ENCODE data around the gene NPW. TPM values are rescaled to one million over a fixed set of nuclear protein-coding genes. Genes with fewer than 3 reads are reported as not detected.

The NPW gene
- polyA plus RNA-seq, 1 experiment = 0.26 TPM

GRCh38 chr16:2022723-2023091, 3.1 kb downstream of the NPW start:
- Histone ChIP-seq H3K36me3 (ENCODE audit: control insufficient read depth, insufficient read depth, low read length) (no peaks in the 10 kb centered on the region), H3K27me3 (ENCODE audit: control insufficient read depth, insufficient read depth, low read length) (peaks cover 6% of the 10 kb centered on the region; the same call in 1 of the 2 replicates), H3K4me3 (ENCODE audit: low read depth, low read length) (peak overlapping the region; percentile 4)
- no peak for DNase-seq (ENCODE audit: low read depth)
- TF ChIP-seq CTCF (IDR thresholded peaks at IDR 0.05; ENCODE audit: insufficient read depth, low read depth, low read length) = no peak
- CTCF ChIA-PET = interaction anchor here (0.6 to 4.2 kb wide), 37 partner anchors 9 to 1054 kb away, joined by 3 to 34 read pairs (median 4); partner anchors contain the start of gene TRAF7
- POLR2A ChIA-PET = interaction anchor here (0.5 to 0.6 kb wide), 3 partner anchors 43 to 152 kb away, joined by 3 to 22 read pairs (median 5); no protein-coding TSS in a partner anchor

GRCh38 chr16:2023092-2024031, 3.8 kb downstream of the NPW start:
- H3K27me3 ChIP-seq (ENCODE audit: control insufficient read depth, insufficient read depth, low read length) = peaks cover 6% of the 10 kb centered on the region; the same call in 1 of the 2 replicates
- peak; percentile 89 for TF ChIP-seq CTCF (IDR thresholded peaks at IDR 0.05; ENCODE audit: insufficient read depth, low read depth, low read length)
- no peak for DNase-seq (ENCODE audit: low read depth)
- POLR2A ChIA-PET = interaction anchor here (0.6 to 1.5 kb wide), 3 partner anchors 117 to 153 kb away, joined by 4 to 22 read pairs (median 5); partner anchors contain the start of gene TRAF7
- peak overlapping the region; percentile 18 for H3K4me3 ChIP-seq (ENCODE audit: low read depth, low read length)
- CTCF ChIA-PET = interaction anchor here (0.6 to 4.2 kb wide), 42 partner anchors 9 to 1055 kb away, joined by 3 to 34 read pairs (median 5); partner anchors contain the start of genes NTHL1, TRAF7 and TSC2
- no peaks in the 10 kb centered on the region for H3K36me3 ChIP-seq (ENCODE audit: control insufficient read depth, insufficient read depth, low read length)

GRCh38 chr16:2024032-2024420, 4.4 kb downstream of the NPW start:
- POLR2A ChIA-PET = interaction anchor here (1.5 kb wide), 1 partner anchor 131 kb away, joined by 4 read pairs; the partner anchor contains the start of gene TRAF7
- peaks cover 4% of the 10 kb centered on the region; the same call in 1 of the 2 replicates for H3K27me3 ChIP-seq (ENCODE audit: control insufficient read depth, insufficient read depth, low read length)
- CTCF ChIA-PET = interaction anchor here (0.6 to 4.2 kb wide), 19 partner anchors 8 to 130 kb away, joined by 3 to 34 read pairs (median 8); partner anchors contain the start of genes NTHL1 and TSC2
- H3K4me3 ChIP-seq (ENCODE audit: low read depth, low read length) = no peak overlapping the region
- H3K36me3 ChIP-seq (ENCODE audit: control insufficient read depth, insufficient read depth, low read length) = no peaks in the 10 kb centered on the region
- no peak for DNase-seq (ENCODE audit: low read depth)
- TF ChIP-seq CTCF (IDR thresholded peaks at IDR 0.05; ENCODE audit: insufficient read depth, low read depth, low read length) = no peak

- Histone ChIP-seq H3K36me3 (ENCODE audit: control insufficient read depth, insufficient read depth, low read length) (peaks cover 8% of the 10 kb centered on the region), H3K4me3 (ENCODE audit: low read depth, low read length) (no peak overlapping the region), H3K27me3 (ENCODE audit: control insufficient read depth, insufficient read depth, low read length) (no peaks in the 10 kb centered on the region)
- ChIA-PET CTCF (interaction anchor here (1.7 to 4.2 kb wide), 3 partner anchors 31 to 127 kb away, joined by 9 to 34 read pairs (median 11); no protein-coding TSS in a partner anchor), POLR2A (no interaction called here)
- TF ChIP-seq CTCF (IDR thresholded peaks at IDR 0.05; ENCODE audit: insufficient read depth, low read depth, low read length) = no peak
- DNase-seq (ENCODE audit: low read depth) = no peak
These were observed 5.7 kb downstream of the NPW start for GRCh38 chr16:2025251-2025650.

Measured in BJ (cell line).